Effector memory CD8-positive, alpha-beta T cell (primary cell): ENCODE results near the gene MKNK1.

Experiments
- ATAC-seq: fragments of 150-1000 bp; cut with Tn5 transposase; replicated peaks from 2 replicates; pipeline ENCODE4 v1.10.0; 2021; ENCODE audit warnings: mild to moderate bottlenecking, moderate library complexity
- DNase-seq, 3 experiments: peaks; one replicate each; pipeline ENCODE4 v3.0.0; 2021
- H3K27ac Mint-ChIP-seq, 2 donors: one replicate each; pipeline ENCODE4 v1.8.0; 2022; ENCODE audit warnings: mild to moderate bottlenecking in 2 of 2, mixed read lengths in 2 of 2, moderate library complexity in 2 of 2
- H3K27me3 Mint-ChIP-seq, 2 donors: one replicate each; pipeline ENCODE4 v1.8.0; 2022; ENCODE audit warnings: mixed read lengths in 2 of 2
- H3K36me3 Mint-ChIP-seq: one replicate; pipeline ENCODE4 v1.8.0; 2022; ENCODE audit warnings: mild to moderate bottlenecking, moderate library complexity, mixed read lengths; ENCODE audit not compliant: insufficient read depth
- H3K4me1 Mint-ChIP-seq, 2 donors: one replicate each; pipeline ENCODE4 v1.8.0; 2022; ENCODE audit warnings: low read depth in 2 of 2, mixed read lengths in 2 of 2
- H3K4me3 Mint-ChIP-seq, 2 donors: one replicate each; pipeline ENCODE4 v1.8.0; 2022; ENCODE audit warnings: mild to moderate bottlenecking in 2 of 2, mixed read lengths in 2 of 2, moderate library complexity in 2 of 2
- H3K9me3 Mint-ChIP-seq, 2 donors: one replicate each; pipeline ENCODE4 v1.8.0; 2022; ENCODE audit warnings: mixed read lengths in 2 of 2

The MKNK1 gene

DNA sequence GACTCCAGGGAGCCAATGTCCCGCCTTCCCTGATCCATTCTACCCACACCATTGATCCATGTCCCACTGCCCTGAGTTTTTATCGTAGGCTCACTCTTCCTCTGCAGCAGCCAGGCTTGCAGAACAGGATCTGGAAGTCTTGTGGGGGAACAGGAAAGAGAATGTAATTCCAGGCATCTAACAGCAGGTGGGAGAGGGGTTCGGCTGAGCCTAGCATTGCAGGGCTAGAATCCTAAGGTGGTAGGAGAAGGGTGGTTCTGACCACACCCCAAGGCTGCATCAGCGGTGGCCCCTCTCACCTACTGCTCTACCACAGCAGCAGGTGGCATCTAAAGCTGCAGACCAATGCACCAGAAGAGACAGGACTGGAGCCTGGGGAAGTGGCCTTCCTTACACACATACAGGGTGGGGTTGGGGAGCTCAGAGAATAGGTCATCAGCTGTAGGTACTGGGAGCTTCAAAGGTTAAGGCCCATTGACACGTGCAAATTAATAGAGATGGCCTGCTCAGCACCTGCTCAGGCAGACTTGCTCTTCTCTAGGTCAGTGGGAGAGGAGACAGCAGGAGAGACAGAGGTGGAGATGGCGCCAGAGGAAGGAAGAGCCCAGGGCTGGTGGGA, 73.2 kb downstream of the MKNK1 start:
- H3K4me3 Mint-ChIP-seq = peak overlapping the region in 1 of 2 donors; percentile 22
- no peaks in the 10 kb centered on the region for H3K36me3 Mint-ChIP-seq
- peaks cover 5% of the 10 kb centered on the region in 2 donors for H3K4me1 Mint-ChIP-seq
- H3K27ac Mint-ChIP-seq = no peak overlapping the region
- ATAC-seq = no peak
- DNase-seq = no peak
- H3K27me3 Mint-ChIP-seq = peaks cover 18 to 30% of the 10 kb centered on the region in 2 donors
- H3K9me3 Mint-ChIP-seq = no peaks in the 10 kb centered on the region

DNA sequence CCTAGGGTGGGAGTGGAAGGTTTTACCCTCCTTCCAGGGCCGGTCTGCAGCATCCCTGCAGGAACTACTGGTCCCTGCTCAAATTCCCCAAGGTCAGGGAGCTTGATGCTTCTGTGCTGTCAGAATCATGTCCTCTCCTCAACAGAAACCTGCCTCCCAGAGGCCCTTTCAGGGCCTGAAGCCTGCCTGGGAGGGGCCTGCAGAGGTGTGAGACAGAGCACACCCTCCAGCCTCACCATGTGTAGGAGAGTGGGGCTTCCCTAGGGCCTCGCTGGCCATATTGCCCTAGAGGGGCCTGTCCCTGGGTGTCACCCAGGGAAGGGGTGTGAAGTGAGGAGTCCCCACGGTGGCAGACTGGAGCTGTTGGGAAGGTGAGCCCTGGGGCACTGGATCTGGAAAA, 73.8 kb downstream of the MKNK1 start:
- H3K4me3 Mint-ChIP-seq = no peak overlapping the region
- H3K27ac Mint-ChIP-seq = no peak overlapping the region
- DNase-seq = no peak
- H3K36me3 Mint-ChIP-seq = no peaks in the 10 kb centered on the region
- no peaks in the 10 kb centered on the region for H3K9me3 Mint-ChIP-seq
- peaks cover 23 to 36% of the 10 kb centered on the region in 2 donors for H3K27me3 Mint-ChIP-seq
- H3K4me1 Mint-ChIP-seq = peaks cover 5% of the 10 kb centered on the region in 2 donors
- no peak for ATAC-seq

DNA sequence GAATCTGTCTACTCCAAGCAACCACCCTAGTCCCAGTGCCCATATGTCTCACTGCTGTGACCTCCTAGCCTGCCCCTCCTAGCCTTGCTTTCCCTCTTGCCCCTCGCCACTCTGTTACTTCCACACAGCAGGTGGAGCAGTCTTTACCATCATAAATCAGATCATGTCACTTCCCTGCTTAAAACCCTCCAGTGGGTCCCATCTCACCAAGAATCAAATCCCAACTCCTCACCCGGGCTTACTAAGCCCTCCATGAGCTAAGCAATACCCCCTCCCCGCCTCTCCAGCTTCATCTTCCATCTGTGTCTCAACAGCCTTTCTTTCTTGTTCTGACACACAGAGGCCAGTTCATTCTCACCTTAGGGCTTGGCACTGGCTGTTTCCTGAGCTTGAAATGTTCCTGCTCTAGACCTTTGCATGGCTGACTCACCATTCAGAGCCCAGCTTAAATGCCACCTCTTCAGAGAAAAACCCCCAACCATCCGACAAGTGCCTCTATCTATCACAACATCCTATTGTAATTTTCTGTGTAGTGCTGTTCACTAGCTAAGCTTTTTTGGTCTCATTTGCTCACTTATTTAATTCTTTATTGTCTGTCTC, 74.9 kb downstream of the MKNK1 start:
- peaks cover 29 to 46% of the 10 kb centered on the region in 2 donors for H3K27me3 Mint-ChIP-seq
- no peak for DNase-seq
- H3K27ac Mint-ChIP-seq = no peak overlapping the region
- no peak for ATAC-seq
- H3K9me3 Mint-ChIP-seq = no peaks in the 10 kb centered on the region
- H3K4me3 Mint-ChIP-seq = no peak overlapping the region
- H3K4me1 Mint-ChIP-seq = peaks cover 5% of the 10 kb centered on the region in 2 donors
- no peaks in the 10 kb centered on the region for H3K36me3 Mint-ChIP-seq

DNA sequence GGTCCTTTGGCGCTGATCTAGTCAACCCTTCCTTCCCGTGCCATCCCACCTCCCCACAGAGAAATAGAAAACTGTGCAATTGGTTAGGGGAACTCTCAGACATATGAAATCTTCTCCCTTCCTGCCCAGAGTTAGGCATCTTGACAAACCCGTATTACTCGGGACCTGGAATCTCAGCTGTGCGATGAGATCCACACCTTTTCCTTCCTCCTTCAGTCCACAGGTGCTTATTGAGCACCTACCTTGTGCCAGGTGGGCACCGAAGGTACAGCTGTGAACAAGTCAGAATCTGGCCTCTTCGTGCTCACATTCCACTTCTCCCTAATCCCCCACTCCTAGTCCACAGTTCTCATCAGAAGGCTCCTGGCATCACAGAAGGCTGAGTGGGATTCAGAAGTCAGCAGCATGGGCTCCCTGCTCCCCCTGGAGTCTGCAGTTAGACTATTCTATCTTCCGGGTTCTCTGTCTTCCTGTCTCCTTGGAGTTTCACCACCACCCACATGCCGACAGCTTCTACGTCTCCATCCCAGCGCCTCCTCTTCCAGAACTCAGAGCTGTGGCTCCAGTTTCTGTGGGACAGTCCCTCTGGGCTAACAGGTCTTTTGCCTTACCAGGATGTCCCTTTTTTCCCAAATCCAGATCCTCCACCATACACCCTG, 75.6 kb downstream of the MKNK1 start:
- DNase-seq (no peak), ATAC-seq (no peak)
- Mint-ChIP-seq H3K4me3 (no peak overlapping the region), H3K36me3 (no peaks in the 10 kb centered on the region), H3K27ac (no peak overlapping the region), H3K4me1 (peaks cover 0 to 2% of the 10 kb centered on the region in 2 donors), H3K9me3 (no peaks in the 10 kb centered on the region), H3K27me3 (peaks cover 29 to 46% of the 10 kb centered on the region in 2 donors)

DNA sequence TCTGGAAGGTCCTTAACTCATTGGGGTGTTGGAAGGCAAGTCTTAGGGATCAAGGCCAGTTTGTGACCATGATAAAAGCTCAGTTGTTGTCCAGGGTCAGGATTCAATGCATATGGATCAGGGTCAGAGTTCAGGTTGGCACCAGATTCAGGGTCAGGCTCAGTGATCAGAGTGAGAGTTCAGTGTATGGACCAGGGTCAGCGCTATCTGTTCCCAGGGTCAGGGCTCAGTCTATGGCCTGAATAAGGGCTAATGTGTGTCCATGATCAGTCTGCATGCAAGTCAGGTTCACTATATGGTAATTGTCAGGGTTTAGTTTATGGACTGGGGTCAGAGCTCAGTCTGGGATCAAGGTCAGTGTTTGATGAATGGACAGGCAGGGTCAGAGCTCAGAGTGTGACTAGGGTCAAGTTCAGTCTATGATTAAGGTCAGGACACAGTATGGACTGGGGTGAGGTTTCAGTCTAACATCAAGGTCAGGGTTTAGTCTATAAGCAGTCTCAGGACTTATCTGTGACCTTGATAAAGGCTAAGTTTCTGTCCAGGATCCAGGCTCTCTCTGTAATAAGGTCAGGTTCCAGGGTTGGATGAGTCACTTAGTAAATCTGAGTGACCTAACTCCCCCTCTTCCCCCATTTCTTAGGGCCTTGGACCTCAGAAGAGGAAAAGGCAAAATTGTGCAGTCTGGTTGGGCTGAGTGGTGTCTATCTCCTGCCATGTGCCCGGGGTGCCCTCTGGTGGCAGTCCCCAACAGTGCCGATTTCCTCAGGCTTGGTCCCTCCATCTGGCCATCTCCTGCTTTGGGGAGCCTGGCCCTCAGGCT, 76.4 kb downstream of the MKNK1 start:
- Mint-ChIP-seq H3K36me3 (no peaks in the 10 kb centered on the region), H3K9me3 (no peaks in the 10 kb centered on the region), H3K4me1 (peaks cover 0 to 3% of the 10 kb centered on the region in 2 donors), H3K27ac (no peak overlapping the region), H3K27me3 (peaks cover 29 to 46% of the 10 kb centered on the region in 2 donors), H3K4me3 (no peak overlapping the region)
- peak; percentile 63 for ATAC-seq
- DNase-seq = peak; percentile 71 to 75 (median 71)

DNA sequence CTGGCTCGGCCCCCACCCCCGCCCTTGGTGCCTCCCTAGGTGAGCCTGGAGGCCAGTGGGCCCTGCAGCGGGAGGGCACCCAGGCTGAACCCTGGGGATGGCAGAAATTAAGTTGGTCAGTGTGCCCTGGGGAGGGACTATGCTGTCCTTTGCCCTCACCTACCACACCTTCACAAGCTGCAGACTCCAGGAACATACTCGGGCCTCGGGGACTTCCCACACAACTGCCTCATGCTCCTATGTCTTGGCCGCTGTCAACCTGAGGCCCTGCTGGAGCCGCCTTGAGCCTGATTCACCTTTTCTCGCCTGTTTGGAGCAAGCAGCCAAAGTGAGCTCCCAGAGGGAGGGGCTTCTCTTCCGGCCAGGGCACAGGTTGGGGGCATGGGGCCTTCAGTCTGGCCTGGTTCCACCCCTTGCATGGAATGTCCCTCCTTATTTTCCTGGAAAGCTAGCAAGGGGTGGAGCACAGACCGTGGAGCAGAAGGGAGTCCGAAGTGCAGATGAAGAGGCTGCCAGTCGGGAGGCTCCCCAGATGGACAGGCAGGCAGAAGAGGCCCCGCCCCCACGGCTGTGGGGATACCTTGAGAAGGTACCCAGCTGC, 77.3 kb downstream of the MKNK1 start:
- DNase-seq (no peak), ATAC-seq (no peak)
- peaks cover 0 to 11% of the 10 kb centered on the region in 2 donors for H3K4me1 Mint-ChIP-seq
- H3K36me3 Mint-ChIP-seq = no peaks in the 10 kb centered on the region
- H3K9me3 Mint-ChIP-seq = no peaks in the 10 kb centered on the region
- H3K27me3 Mint-ChIP-seq = peaks cover 29 to 46% of the 10 kb centered on the region in 2 donors
- H3K4me3 Mint-ChIP-seq = no peak overlapping the region
- H3K27ac Mint-ChIP-seq = no peak overlapping the region

DNA sequence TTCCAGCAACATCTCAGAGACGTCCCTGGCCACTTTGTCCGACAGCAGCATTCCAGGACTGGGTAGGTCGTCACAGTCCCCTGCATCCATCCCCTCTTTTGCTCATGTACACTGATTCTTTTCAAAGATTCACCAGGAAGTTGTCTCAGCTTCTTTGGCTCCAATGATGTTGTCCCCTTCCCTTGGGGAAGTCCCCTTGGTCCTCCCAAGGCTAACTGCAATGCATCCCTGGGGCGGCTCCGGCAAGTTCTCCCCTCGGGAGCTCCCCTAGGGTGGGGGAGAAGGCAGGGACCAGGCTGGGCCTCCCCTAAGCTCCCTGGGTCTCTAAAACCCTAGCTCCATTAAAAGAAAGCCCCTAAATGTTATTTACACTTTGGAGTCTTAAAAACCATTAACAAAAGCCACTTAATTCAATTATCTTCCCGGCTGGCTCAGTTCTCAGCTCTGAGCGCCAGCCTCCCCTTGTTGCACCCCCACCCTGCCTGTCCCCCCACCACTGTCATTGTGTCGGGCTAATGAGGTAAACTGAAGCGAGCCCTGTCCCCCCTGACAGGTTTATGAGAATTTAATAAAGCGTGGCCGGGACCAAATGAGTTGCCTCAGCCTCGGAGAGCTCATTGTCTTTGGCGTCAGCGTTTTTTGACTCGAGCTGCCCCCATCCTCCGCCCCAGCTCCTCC, 77.9 kb downstream of the MKNK1 start:
- Mint-ChIP-seq H3K27me3 (peaks cover 29 to 46% of the 10 kb centered on the region in 2 donors), H3K36me3 (no peaks in the 10 kb centered on the region), H3K4me3 (no peak overlapping the region), H3K27ac (no peak overlapping the region), H3K9me3 (no peaks in the 10 kb centered on the region), H3K4me1 (peaks cover 0 to 11% of the 10 kb centered on the region in 2 donors)
- no peak for ATAC-seq
- no peak for DNase-seq

DNA sequence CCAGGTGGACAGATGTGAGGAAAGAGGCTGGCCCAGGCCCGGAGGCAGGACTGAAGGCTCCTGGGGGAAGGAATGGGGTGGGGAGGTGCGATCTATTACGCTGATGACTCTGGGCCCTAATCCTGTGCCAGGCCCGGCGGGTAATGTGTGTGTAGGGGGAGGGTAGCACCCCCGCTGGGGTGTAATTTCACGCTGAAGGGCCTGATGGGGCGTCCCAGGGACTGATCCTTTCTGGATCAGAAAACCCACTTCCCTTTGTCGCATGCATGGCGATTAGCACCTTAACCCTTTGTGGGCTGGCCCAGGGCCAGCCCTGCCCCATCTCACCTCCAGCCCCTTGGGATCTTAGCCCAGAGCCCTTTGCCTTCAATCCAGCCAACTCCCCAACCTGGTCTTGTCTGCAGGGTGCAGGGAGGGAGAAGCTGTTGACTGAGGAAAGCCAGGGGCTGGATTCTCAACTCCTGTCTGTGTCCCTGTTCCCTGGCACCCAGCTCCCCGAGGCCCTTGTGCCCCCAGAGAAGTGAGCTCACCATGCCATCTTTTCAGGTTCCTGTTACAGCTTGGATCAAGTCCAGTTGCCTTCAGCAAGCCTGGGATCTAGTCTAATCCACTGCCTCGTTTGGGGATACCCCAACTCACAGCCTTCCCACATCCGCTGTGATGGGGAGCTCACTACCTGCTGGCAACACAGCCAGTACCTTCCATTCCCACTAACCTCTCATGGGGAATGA, 78.7 kb downstream of the MKNK1 start:
- H3K27ac Mint-ChIP-seq = no peak overlapping the region
- peaks cover 29 to 51% of the 10 kb centered on the region in 2 donors for H3K27me3 Mint-ChIP-seq
- peaks cover 0 to 11% of the 10 kb centered on the region in 2 donors for H3K4me1 Mint-ChIP-seq
- H3K9me3 Mint-ChIP-seq = no peaks in the 10 kb centered on the region
- H3K4me3 Mint-ChIP-seq = no peak overlapping the region
- no peaks in the 10 kb centered on the region for H3K36me3 Mint-ChIP-seq
- no peak for DNase-seq
- ATAC-seq = no peak

DNA sequence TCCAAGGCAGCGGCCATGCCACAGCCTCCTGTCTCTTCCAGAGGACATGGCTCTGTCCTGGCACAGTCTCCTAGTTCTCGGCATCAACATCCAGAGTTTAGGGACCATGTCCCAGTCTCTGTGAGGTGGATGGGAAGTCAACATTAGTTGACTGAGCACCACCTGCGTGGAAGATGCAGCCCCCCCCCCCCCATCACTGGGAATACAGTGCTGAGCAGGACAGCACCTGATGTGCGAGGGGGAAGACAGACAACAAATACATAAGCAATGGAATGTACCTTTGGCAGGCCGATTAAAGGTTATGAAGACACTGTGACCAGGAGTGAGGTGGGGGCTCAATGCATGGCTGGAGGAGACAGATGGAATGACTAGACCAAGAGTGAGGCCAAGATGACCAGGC, 79.2 kb downstream of the MKNK1 start:
- Mint-ChIP-seq H3K9me3 (no peaks in the 10 kb centered on the region), H3K27ac (no peak overlapping the region), H3K4me3 (no peak overlapping the region), H3K4me1 (peaks cover 0 to 11% of the 10 kb centered on the region in 2 donors), H3K27me3 (peaks cover 29 to 57% of the 10 kb centered on the region in 2 donors), H3K36me3 (no peaks in the 10 kb centered on the region)
- DNase-seq = no peak
- no peak for ATAC-seq

DNA sequence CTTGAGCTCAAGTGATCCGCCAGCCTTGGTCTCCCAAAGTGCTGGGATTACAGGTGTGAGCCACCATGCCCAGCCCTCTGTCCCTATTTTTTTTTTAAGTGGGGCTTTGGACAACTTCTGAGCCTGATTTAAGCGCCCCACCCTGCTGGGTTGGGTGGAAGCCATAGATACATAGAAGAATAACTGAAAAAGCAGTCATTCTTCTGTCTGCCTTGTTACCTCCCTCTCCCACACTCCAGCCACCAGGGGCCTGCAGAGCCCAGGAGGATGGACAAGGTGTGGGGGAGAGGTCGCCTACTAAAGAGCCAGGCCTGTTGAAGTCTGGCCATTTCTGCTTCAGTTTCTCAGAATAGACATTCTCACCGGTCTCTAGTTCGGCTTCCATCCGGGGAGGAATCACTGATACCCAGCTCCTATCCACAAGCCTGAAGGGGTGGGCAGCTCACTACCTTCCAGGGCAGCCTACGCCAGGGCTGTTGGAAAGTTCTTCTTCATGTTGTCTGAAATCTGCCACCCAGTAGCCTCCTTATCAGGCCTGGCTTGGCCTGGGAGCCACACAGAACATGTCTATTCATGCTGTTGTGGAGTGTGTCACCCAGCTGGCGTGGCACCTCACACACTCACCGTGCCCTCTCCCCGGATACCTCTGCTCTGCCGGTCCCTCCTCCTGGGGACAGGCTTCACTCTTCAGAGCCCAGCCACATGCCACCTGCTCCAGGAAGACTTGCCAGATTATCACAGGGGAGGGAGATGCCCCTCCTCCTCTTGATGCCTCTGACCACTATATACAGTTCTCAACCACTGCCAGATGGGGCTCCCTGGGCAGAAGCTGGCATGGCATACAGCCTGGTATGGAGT, 80.3 kb downstream of the MKNK1 start:
- no peak overlapping the region for H3K4me3 Mint-ChIP-seq
- no peaks in the 10 kb centered on the region for H3K9me3 Mint-ChIP-seq
- no peak for ATAC-seq
- H3K27ac Mint-ChIP-seq = peak overlapping the region in 1 of 2 donors; percentile 50
- no peaks in the 10 kb centered on the region for H3K36me3 Mint-ChIP-seq
- peaks cover 0 to 11% of the 10 kb centered on the region in 2 donors for H3K4me1 Mint-ChIP-seq
- peaks cover 22 to 58% of the 10 kb centered on the region in 2 donors for H3K27me3 Mint-ChIP-seq
- no peak for DNase-seq

DNA sequence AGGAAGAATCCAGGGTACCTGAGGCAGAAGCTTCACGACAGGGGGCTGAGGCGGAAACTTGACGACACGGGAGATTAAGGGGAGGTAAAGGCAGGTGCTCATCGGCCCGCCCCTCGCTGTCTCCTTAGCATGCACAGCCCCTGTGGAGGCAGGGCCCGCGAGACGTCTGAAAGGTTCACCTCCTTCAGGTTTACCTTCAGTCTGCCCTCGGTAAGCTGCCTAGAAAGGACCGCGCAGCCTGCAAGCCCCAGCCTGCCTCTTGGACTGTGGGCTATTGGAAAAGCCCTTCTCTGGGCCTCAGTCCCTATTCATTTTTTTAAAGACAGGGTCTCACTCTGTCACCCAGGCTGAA, 81.1 kb downstream of the MKNK1 start:
- H3K4me1 Mint-ChIP-seq = peaks cover 0 to 9% of the 10 kb centered on the region in 2 donors
- peak overlapping the region in 1 of 2 donors; percentile 50 for H3K27ac Mint-ChIP-seq
- ATAC-seq (no peak), DNase-seq (no peak)
- no peaks in the 10 kb centered on the region for H3K9me3 Mint-ChIP-seq
- H3K36me3 Mint-ChIP-seq = no peaks in the 10 kb centered on the region
- H3K4me3 Mint-ChIP-seq = peak overlapping the region in 1 of 2 donors; percentile 18
- H3K27me3 Mint-ChIP-seq = peaks cover 20 to 58% of the 10 kb centered on the region in 2 donors
